SK-N-SH treated with all-trans-retinoic acid at 6 μM for 48 hours (cell line): ENCODE results near the gene OSBPL2.

Source experiments
- ATAC-seq: fragments of 200-7000 bp; cut with Tn5 transposase; 3 replicates; pipeline ENCODE4 v1.9.1; 2020; ENCODE audit warnings: mild to moderate bottlenecking, moderate library complexity
- ARNTL ChIP-seq: fragments of 450-650 bp; formaldehyde crosslinking; IDR thresholded peaks from 2 replicates; pipeline ENCODE4 v1.5.0; 2020; ENCODE audit warnings: low read depth, mild to moderate bottlenecking, moderate library complexity, borderline replicate concordance
- BACH2 ChIP-seq: fragments of 250-450 bp; sonication (Bioruptor Pico); IDR thresholded peaks from 2 replicates; pipeline ENCODE4 v1.9.0; 2021; ENCODE audit warnings: mild to moderate bottlenecking, borderline replicate concordance
- CSDC2 ChIP-seq: fragments of 250-450 bp; sonication (Bioruptor Pico); IDR thresholded peaks from 2 replicates; pipeline ENCODE4 v1.5.0; 2020; ENCODE audit warnings: mild to moderate bottlenecking, moderate library complexity
- CSRNP3 ChIP-seq: fragments of 250-450 bp; sonication (Bioruptor Pico); IDR thresholded peaks from 2 replicates; pipeline ENCODE4 v1.5.1; 2021; ENCODE audit warnings: mild to moderate bottlenecking, moderate library complexity
- GLIS3 ChIP-seq: fragments of 250-450 bp; sonication (Bioruptor Pico); IDR thresholded peaks from 2 replicates; pipeline ENCODE4 v1.5.0; 2020; ENCODE audit warnings: mild to moderate bottlenecking, moderate library complexity
- ISL1 ChIP-seq: fragments of 250-450 bp; sonication (Bioruptor Pico); IDR thresholded peaks from 2 replicates; pipeline ENCODE4 v2.1.2; 2022; ENCODE audit warnings: mild to moderate bottlenecking, moderate library complexity
- OSR1 ChIP-seq: fragments of 250-450 bp; sonication (Bioruptor Pico); IDR thresholded peaks from 2 replicates; pipeline ENCODE4 v1.8.0; 2022; ENCODE audit warnings: moderate library complexity, mild to moderate bottlenecking, inconsistent platforms
- PATZ1 ChIP-seq: fragments of 250-450 bp; sonication (Bioruptor Pico); IDR thresholded peaks from 2 replicates; pipeline ENCODE4 v1.8.0; 2020; ENCODE audit warnings: mild to moderate bottlenecking, moderate library complexity, borderline replicate concordance
- PPARA ChIP-seq: fragments of 250-450 bp; sonication (Bioruptor Pico); IDR thresholded peaks from 2 replicates; pipeline ENCODE4 v1.5.0; 2020; ENCODE audit warnings: mild to moderate bottlenecking, borderline replicate concordance
- RARB ChIP-seq: fragments of 250-450 bp; sonication (Bioruptor Pico); IDR thresholded peaks from 2 replicates; pipeline ENCODE4 v1.8.0; 2021; ENCODE audit warnings: mild to moderate bottlenecking, moderate library complexity
- TOX ChIP-seq: fragments of 250-450 bp; sonication (Bioruptor Pico); IDR thresholded peaks from 2 replicates; pipeline ENCODE4 v1.8.0; 2021; ENCODE audit warnings: mild to moderate bottlenecking, moderate library complexity, borderline replicate concordance
- TSHZ2 ChIP-seq: fragments of 250-450 bp; sonication (Bioruptor Pico); IDR thresholded peaks from 2 replicates; pipeline ENCODE4 v1.5.0; 2020; ENCODE audit warnings: mild to moderate bottlenecking, moderate library complexity
- ZC3H10 ChIP-seq: fragments of 250-450 bp; sonication (Bioruptor Pico); IDR thresholded peaks from 2 replicates; pipeline ENCODE4 v1.5.1; 2021; ENCODE audit warnings: mild to moderate bottlenecking, moderate library complexity
- ZFP3 ChIP-seq: fragments of 250-450 bp; sonication (Bioruptor Pico); IDR thresholded peaks from 2 replicates; pipeline ENCODE4 v1.5.0; 2020; ENCODE audit warnings: mild to moderate bottlenecking, moderate library complexity
- ZNF565 ChIP-seq: fragments of 450-650 bp; formaldehyde crosslinking; conservative IDR thresholded peaks from 2 replicates; pipeline ENCODE4 v1.5.0; 2020; ENCODE audit warnings: low read depth, mild to moderate bottlenecking, moderate library complexity
- ZNF70 ChIP-seq: fragments of 450-650 bp; formaldehyde crosslinking; IDR thresholded peaks from 2 replicates; pipeline ENCODE4 v1.5.0; 2020; ENCODE audit warnings: mild to moderate bottlenecking, moderate library complexity
- ZNF8 ChIP-seq: fragments of 450-650 bp; formaldehyde crosslinking; IDR thresholded peaks from 2 replicates; pipeline ENCODE4 v1.5.0; 2020; ENCODE audit warnings: mild to moderate bottlenecking, moderate library complexity
- TF ChIP-seq, protein P1 (sequence below): fragments of 250-450 bp; sonication (Bioruptor Pico); IDR thresholded peaks from 2 replicates; pipeline ENCODE4 v1.8.0; 2021; ENCODE audit warnings: low read depth, mild to moderate bottlenecking, moderate library complexity, borderline replicate concordance

OSBPL2 gene

GRCh38 chr20:62198496-62198895 lies 39.8 kb upstream of the OSBPL2 start:
- TF ChIP-seq ZC3H10 (CRISPR knock-in tag) (no peak), RARB (no peak), TSHZ2 (CRISPR knock-in tag) (no peak)
- TF ChIP-seq, protein P1, sequence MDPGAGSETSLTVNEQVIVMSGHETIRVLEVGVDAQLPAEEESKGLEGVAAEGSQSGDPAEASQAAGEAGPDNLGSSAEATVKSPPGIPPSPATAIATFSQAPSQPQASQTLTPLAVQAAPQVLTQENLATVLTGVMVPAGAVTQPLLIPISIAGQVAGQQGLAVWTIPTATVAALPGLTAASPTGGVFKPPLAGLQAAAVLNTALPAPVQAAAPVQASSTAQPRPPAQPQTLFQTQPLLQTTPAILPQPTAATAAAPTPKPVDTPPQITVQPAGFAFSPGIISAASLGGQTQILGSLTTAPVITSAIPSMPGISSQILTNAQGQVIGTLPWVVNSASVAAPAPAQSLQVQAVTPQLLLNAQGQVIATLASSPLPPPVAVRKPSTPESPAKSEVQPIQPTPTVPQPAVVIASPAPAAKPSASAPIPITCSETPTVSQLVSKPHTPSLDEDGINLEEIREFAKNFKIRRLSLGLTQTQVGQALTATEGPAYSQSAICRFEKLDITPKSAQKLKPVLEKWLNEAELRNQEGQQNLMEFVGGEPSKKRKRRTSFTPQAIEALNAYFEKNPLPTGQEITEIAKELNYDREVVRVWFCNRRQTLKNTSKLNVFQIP = no peak
- no peak; the same call in 2 of the 3 replicates for ATAC-seq

DNA sequence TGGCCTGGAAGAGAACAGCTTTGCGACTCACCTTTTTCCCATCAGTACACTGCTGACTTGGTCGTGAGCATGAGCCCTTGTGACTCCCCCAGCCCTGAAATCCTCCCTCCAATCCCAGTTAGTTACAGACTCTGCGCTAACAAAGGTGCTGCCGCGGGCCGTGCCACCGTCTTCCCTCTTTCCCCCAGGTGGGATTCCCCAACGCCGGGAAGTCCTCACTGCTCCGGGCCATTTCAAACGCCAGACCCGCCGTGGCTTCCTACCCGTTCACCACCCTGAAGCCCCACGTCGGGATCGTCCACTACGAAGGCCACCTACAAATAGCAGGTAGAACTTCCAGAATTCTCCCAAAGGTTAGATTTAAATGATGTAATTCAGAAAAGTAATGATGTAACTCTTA lies 39.4 kb upstream of the OSBPL2 start:
- no peak for ATAC-seq
- TF ChIP-seq PPARA (no peak), GLIS3 (no peak), ZNF8 (CRISPR knock-in tag) (no peak), ISL1 (CRISPR knock-in tag) (no peak), TOX (no peak), RARB (no peak), TSHZ2 (CRISPR knock-in tag) (no peak), PATZ1 (CRISPR knock-in tag) (no peak), ARNTL (CRISPR knock-in tag) (no peak), ZC3H10 (CRISPR knock-in tag) (no peak), ZNF565 (CRISPR knock-in tag) (no peak), ZFP3 (CRISPR knock-in tag) (no peak), CSDC2 (CRISPR knock-in tag) (no peak), BACH2 (no peak), CSRNP3 (CRISPR knock-in tag) (no peak), OSR1 (no peak), ZNF70 (CRISPR knock-in tag) (no peak)
- TF ChIP-seq, protein P1 = no peak
